IPS DF 4.7 (cell line): ENCODE results near the gene IGDCC3.

Source experiments
- DNase-seq: peaks from one replicate; pipeline ENCODE4 v3.0.0-alpha.2; 2013; ENCODE audit warnings: low spot score; ENCODE audit errors: extremely low read depth

Gene IGDCC3

DNA sequence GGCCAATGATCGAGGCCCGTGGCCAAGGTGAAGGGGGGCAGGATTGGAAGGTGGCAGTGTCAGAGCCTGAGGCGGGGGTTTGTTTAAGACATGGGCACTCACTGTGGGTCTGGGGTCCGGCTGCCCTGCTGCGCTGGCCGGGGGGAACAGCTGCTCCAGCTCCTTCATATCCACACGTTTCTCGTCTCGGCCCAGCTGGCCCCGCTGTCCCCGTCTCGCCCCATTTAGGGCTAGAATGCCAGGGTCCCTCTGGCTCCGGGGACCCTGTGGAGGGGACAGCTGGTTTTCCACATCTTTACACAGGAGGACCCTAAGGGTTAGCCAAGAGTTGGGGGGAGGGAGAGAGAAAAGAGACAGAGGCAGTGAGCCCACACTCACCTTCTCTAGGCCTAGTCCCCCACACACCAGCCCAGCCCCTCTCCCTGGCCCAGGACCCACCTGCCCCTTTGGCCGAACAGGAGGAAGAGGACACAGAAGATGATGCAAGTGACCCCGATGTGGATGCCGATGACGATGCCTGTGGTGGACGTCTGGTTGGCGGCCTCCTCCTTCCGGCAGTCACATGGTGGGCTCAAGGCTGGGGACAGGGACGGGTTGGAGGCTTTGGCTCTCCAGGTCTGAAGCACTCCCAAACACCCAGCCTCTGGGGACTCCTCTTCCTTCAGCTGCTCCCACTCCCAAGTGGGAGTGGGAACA lies 48.4 kb downstream of the IGDCC3 start:
- no peak for DNase-seq

DNA sequence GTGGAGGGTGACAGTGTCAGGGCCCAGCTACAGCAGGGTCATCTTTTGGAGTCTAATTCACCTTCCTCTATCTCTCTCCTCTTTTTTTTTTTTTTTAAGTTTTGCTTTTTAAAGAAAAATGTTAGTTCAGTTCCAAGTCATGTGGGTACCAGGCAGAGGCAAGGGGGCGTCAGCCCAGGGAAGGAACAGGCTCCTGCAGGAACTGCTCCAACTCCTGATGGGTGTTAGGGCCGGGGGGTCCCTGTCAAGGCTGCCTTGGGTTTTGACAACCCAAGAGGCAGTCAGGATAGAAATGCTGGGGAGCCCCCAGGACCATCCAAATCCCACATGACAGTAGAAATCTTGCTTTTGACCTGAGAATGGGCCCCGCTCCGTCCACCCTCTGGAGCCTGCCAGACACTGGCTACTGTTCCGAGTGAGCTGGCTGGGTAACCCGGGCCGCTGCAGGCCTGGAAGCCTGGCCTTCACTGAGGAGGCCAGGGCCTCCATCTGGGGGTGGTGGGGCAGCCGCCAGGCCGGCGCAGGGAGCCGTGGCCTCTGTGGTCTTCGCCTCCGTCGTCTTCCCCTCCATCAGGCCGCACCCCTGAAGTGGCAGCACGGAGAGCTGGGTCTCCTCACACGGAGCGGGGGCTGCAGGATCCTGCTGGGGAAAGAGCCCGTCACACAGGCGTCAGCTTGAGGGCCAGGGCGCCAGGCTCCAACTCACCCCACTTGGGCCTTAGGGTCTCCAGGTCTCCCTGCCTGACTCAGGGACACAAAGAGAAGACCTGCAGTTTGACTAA lies 49.1 kb downstream of the IGDCC3 start:
- no peak for DNase-seq

DNA sequence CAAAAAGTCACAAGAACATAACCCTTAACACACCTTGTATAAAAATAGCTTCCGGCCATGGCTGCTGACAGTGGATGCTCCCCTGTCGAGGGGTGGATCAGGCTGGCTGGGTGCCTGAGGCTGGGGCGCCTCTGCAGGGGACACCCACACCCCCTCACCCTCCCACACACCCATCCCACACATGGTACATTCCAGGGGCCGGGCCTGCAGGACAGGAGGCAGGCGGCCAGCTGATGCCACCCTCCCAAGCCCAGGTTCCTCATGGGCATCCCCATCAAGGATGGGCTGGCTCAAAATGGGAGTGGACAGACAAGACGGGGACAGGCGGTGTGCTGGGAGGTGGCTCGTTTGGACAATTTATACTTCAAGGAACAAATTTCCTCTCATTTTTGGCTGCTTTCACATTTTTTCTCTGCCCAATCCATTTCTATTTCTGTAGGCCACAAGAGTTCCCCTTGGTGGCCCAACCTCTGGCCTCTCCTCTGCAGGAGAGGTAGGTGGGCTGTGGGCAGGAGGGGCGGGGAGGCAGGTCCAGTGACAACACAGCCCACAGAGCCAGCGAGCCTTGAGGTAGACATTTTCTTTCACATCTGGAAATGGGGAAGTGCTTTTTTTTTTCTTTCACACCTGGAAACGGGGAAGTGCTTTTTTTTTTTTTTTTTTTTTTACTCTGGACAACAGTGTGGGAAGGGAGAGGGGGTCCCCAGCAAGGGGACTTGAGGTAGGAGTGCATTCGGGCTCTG lies 50.0 kb downstream of the IGDCC3 start:
- no peak for DNase-seq

DNA sequence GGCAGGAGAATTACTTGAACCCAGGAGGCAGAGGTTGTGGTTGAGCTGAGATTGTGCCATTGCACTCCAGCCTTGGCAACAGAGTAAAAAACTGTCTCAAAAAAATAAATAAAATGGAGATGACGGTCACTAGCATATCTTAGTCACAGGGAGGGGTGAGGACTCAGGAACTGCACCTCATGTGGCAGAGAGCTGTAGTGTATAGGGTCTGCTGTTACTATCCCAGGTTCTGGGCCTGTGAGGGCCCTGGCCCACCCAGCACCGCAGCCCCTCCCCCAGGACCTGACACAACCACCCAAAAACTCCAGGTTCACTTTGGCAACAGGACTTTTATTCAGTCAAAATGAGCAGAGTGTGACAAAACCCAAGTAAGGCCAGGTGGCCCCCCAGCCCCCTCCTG lies 51.0 kb downstream of the IGDCC3 start:
- no peak for DNase-seq

DNA sequence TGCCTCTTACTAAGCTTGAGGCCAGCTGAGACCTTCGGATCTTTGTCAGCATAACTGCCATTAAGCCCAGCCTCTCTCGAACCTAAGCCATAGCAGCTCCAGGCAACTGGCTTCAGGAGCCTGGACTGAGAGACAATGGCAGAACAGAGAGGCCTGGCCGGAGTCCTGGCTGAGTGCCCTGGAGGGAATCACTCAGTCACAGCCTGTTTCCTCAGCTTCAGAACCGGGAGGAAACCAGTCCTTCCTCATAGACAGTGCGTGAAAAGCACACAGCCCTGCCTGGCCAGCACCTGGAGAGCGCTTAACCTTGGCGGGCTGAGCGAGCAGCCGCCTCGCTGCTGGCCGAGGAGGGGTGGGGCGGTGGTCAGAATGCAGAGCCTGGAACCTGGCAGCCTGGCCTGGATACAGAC lies 51.7 kb downstream of the IGDCC3 start:
- no peak for DNase-seq

DNA sequence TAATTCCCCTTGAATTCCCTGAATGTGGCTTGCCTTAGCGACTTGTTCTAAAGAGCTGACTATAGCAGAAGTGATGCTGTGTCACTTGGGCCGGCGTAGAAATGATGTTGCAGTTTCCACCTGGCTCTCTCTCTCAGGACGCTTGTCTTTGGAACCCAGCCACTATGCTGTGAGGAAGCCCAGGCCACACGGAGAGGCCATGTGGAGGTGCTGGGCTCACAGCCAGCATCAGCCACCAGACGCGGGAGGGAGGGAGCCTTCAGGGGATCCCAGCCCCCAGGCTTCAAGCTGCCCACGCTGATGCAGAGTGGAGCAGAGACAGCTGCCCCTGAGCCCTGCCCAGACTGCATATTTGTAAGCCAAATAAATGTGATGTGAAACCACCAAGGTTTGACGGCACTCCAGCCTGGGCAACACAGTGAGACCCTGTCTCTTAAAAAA lies 54.7 kb downstream of the IGDCC3 start:
- no peak for DNase-seq

DNA sequence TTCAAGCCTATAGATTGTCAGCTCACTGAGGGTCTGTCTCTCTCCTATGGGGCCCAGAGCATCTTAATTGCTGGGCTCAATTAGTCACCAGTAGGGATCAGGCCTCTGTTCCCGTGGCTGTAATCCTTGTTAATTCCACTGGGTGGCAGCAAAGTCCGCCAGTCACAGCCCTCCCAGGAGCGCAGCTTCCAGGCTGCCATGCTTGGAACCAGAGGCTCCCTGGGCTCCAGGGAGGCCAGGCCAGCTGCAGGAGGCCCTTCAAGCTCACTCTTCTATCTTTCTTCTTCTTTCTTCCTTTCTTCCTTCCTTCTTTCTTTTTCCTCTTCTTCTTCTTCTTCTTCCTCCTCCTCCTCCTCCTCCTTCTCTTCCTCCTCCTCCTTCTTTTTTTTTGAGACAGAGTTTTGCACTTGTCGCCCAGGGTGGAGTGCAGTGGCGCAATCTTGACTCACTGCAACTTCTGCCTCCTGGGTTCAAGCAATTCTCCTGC lies 58.9 kb downstream of the IGDCC3 start:
- DNase-seq, result no peak

DNA sequence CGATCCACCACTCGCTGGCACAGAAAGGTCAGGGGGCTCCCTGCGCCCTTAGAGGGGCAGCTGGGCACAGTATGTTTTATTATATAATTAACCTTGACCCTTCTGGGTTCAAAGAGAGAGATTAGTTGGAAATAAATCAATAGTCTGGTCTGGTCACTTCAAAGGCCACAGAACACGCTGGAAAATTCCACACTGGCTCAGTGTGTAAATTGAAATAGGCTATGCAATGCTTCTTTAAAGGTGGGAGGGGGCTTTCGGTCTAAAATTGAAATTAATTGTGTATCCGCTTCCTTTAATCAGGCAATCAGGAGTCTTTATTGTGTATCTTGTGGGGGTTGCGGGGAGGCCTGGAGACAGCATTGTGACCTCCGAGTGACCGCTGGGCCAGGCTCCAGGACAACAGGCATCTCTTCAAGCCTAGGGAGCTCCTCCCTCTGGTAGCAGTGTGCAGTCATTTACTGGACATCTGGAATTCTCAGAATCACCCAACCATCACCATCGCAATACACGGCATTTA lies 65.3 kb downstream of the IGDCC3 start:
- no peak for DNase-seq

DNA sequence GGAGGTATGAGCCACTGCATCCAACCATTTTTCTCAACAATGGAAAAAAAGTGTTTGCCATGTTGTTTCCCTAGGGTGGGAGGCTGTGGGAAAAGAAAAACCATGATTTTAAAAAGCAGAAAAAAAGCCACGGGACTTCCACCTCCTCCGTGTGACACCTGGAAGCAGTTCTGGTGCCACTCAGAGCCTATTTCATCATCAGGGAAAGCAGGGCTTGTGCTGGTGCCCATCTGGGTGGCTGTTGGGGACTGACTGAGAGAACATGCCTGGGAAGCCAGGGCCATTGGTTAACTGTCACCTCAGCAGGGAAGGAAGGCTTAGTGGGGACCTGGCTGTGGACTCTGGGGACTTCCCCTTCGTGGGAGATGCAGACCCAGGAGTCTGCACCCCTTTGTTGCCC lies 66.0 kb downstream of the IGDCC3 start:
- no peak for DNase-seq

DNA sequence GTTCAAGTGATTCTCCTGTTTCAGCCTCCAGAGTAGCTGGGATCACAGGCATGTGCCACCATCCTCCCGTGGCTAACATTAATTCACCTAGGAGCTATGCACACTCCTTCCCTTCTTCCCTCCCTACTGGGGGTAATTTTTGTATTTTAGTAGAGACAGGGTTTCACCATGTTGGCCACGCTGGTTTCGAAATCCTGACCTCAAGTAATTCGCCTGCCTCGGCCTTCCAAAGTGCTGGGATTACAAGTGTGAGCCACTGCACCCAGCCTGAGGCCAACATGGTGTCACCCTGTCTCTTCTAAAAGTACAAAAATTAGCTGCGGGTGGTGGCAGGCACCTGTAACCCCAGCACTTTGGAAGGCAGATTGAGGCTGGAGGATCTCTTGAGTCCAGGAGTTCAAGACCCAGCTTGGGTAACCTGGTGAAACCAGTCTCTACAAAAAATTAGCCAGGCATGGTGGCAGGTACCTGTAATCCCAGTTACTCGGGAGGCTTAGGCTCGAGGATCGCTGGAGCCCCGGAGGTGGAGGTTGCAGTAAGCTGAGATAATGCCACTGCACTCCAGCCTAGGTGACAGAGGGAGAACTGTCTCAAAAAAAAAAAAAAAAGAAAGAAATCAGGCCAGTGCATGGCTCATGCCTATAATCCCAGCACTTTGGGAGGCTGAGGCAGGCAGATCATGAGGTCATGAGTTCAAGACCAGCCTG lies 67.2 kb downstream of the IGDCC3 start:
- no peak for DNase-seq

DNA sequence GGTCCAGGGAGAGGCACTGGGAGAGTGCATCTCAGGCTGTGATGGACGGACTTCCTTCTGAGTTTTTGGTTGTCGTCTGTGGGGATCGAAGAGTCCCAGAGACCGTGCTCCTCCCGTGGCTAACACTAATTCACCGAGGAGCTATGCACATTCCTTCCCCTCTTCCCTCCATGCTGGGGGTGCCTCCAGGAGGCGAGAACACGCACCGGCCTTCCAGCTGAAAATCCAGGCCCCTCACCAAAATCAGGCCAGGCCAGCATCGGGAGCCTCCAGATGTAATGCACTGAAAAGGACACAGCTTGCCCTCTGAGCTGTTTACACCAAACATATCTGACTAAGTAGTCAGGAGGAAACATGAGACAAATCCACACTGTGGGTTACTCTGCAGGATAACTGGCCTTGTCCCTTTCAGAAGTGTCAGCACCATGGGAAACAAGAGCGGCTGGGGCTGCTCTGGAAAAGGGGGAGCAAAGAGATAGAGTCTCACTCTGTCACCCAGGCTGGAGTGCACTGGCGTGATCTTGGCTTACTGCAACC lies 67.9 kb downstream of the IGDCC3 start:
- DNase-seq, result no peak

DNA sequence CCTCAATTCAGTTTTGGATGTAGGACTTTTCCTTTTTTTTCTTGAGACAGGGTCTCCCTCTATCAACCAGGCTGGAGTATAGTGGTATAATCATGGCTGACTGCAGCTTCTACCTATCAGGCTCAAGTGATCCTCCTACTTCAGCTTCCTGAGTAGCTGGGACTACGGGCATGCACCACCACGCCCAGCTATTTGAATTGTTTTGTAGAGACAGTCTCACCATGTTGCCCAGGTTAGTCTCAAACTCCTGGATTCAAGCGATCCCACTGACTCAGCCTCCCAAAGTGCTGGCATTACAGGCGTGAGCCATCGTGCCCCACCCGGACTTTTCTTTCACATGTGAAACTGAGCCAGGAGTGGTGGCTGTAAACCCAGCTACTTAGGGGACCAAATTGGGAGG lies 69.8 kb downstream of the IGDCC3 start:
- no peak for DNase-seq

DNA sequence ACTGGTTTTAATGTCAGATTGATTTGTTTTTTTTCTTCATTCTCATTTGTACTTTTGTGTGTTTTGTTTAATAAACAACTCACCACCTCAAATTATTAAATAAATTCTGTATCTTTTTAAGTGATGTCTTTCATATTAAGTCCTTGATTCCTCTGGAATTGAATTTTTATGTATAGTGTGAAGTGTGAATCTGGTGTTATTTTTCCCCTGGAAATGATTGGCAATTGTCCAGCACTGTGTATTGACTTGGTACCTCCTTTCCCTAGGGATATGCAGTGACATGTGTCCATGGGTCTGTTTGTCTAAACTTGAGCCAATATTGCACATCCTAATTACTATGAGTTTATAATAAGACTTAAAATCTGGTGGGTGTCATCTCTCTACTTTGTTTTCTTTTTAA lies 71.3 kb downstream of the IGDCC3 start:
- DNase-seq, result no peak

DNA sequence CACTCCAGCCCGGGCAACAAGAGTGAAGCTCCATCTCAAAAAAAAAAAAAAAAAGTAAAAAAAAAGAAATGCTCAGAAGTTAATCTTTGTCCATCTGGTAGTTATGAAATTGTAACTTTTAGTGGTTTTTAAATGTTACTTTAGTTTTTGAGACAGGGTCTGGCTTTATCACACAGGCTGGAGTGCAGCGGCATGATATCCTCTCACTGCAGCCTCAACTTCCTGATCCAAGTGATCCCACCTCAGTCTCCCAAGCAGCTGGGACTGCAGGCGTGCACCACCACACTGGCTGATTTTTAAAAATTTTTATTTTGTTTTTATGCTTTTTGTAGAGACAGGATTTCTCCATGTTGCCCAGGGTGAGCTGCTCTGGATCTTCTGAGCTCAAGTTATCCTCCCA lies 72.0 kb downstream of the IGDCC3 start:
- no peak for DNase-seq

DNA sequence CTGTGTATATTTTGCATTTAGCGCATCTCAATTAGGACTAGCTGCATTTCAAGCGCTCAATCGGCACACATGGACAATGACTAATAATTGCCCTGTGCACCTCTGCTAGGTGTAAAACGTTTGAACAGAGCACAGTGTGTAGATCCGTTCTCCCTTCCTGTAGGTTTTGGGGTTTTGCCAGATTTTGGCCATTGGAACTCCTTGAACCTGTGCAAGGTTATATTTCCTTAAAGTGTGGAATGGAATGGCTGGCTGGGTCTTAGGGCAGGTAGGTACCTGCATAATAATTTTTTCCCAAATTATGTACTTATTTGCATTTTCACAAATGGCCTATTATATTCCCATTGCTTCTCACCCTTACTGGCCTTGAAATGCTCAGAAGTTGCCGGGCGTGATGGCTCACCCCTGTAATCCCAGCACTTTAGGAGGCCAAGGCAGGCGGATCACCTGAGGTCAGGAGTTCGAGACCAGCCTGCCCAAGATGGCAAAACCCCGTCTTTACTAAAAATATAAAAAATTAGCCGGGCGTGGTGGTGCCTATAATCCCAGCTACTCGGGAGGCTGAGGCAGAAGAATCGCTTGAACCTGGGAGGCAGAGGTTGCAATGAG lies 72.5 kb downstream of the IGDCC3 start:
- DNase-seq, result no peak

DNA sequence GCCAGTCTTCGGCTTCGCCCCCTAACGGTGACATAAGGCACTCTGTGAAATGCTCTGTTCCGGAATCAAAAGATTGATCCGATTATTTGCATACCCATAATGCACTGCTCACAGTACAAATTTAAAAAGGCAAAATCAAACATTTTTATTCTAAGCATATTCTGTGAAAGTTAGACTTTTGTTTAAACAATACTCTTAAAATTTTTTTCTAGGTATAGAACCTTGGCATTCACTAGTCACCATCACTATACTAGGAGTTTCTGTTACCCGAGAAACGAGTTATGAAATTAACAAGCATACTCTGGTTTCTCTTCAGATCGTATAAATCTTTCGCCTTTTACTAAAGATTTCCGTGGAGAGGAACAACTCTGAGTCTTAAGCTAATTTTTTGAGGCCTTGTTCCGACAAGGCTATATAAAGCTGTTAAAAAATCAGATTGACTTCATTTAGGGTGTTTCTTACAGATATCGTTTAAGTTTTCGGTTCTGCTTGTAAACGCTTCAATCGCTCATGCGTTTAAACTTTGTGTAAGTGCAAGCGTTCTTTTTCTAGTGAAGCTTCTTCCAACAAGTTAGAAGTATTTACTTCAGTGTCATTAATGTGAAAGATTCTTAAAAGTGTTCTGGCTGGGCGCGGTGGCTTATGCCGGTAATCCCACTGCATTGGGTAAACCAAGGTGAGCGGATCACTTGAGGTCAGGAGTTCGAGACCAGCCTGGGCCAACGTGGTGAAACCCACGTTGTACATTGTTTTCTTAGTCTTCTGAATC lies 73.2 kb downstream of the IGDCC3 start, which contains the start of gene RNU5B-1:
RNU5B-1 (plus strand) TSS at position 297 of the 769 bp plus-strand sequence.
- DNase-seq, result peak; percentile 88

DNA sequence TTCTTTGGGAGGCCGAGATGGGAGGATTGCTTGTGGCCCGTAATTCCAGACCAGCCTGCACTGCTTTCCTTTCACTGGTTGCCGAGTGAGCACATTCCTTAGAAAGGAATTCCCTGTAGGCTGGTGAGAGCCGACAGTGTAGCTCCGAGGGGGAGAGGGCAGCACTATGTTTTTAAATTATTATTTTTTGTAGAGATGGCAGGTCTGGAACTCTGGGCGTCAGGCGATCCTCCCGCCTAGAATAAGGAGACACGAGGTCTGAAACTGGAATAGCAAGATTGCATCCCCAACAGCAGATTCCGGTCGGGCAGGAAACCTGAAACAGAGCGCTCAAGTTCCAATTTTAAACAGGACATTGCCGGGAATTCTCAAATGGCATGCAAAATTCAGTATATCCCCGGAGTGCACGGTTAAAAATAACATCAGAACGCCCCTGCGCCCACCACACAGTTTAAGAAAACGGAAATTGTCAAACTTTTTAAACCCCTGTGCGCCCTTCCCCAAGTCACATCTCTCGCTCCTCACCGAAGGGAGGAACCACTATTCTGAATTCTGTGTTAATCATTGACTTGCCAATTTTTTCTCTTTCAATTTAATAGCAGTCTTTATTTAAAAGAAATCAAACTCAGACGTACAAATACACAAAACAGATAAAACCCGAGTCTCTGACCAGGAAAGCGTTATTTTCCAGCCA lies 74.0 kb downstream of the IGDCC3 start:
- DNase-seq, result no peak

DNA sequence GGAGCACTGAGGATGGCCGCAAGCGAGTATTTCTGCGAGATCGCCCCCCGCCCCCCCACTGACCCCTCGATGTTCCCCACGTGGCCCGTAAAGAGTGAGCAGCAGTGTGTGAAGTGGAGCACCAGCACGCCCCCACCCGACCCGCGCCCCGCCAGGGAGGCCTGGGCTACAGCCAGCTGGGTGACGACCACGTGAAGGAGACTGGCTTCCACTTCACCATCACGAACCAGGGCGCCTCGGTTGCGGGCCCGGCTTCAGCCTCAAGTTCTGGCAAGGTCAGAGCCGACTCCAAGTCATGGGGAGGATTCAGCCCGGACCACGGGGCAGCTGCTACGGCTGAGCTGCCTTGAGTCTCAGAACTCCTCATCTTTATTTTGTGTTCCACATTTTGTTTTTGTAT lies 75.7 kb downstream of the IGDCC3 start:
- DNase-seq, result no peak

DNA sequence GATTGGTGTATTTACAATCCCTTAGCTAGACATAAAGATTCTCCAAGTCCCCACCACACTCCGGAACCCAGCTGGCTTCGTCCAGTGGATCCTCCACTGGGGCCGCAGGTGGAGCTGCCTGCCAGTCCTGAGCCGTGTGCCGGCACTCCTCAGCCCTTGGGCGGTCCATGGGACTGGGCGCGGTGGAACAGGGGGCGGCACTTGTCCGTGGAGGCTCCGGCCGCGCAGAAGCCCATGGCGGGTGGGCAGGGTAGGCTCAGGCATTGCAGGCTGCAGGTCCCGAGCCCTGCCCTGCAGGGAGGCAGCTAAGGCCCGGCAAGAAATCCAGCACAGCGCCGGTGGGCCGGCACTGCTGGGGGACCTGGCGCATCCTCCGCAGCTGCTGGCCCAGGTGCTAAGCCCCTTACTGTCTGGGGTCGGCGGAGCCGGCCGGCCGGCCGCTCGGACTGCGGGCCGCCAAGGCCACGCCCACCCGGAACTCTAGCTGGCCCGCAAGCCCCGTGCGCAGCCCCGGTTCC lies 76.8 kb downstream of the IGDCC3 start:
- DNase-seq, result no peak
